ENCODE measurements around the gene NELFB. TPM values are rescaled to one million over a fixed set of nuclear protein-coding genes. Genes with fewer than 3 reads are reported as not detected.
A peak's percentile ranks its signal among the peaks of the same experiment; 100 is the strongest.

NELFB gene
- total and polyA plus RNA-seq, 9 of the 15 experiments (the other 6 are each of a cell fraction or from before 2014, with no cell fraction given), result 0.24 to 84.0 (median 29.7) TPM

DNA sequence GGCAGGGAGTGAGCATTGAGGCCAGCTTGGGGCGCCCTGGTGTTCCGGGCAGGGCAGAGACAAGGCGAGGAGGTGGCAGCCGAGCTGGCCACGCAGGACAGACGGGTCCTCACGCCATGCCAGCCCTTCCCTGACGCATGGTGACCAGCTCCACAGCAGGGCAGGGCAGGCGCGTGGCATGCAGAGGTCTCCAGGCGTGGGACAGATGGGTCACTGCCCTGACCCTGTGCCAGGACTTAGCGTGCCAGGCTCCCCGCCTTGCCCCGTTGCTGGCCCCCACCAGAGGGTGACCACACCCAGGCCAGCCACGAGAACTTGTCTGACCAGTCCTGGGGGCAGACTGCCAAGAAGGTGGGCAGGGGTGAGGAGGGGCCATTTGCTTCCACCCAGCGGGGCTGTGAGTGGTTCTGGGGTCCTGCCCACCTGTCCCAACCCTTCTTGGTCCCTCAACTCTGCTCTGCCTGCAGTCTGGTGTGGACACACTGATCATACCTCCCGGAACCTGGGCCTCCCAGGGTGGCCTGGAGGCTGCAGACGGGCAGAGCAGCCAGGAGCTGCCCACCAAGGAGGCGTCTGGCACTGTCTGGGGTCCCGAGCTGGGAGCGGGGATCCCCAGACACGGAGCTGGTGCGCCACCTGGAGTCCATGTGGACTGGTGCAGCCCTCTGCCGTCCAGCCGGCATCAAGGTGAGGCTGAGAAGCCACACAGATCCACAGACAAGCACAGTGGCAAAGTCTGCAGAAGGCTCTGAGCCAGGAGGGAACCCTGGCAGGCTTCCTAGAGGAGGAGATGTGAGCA lies 27.9 kb upstream of the NELFB start, which contains the start of gene RNF224 (continued):
- TF ChIP-seq, protein P1, sequence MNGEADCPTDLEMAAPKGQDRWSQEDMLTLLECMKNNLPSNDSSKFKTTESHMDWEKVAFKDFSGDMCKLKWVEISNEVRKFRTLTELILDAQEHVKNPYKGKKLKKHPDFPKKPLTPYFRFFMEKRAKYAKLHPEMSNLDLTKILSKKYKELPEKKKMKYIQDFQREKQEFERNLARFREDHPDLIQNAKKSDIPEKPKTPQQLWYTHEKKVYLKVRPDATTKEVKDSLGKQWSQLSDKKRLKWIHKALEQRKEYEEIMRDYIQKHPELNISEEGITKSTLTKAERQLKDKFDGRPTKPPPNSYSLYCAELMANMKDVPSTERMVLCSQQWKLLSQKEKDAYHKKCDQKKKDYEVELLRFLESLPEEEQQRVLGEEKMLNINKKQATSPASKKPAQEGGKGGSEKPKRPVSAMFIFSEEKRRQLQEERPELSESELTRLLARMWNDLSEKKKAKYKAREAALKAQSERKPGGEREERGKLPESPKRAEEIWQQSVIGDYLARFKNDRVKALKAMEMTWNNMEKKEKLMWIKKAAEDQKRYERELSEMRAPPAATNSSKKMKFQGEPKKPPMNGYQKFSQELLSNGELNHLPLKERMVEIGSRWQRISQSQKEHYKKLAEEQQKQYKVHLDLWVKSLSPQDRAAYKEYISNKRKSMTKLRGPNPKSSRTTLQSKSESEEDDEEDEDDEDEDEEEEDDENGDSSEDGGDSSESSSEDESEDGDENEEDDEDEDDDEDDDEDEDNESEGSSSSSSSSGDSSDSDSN (IDR thresholded peaks at IDR 0.05; ENCODE audit: borderline replicate concordance in 1 of 2, low read depth in 2 of 2, low read length in 2 of 2), result 0 out of 4 replicates have a peak, but pooled peaks of 1 of the 2 experiments have one; percentile 25
- TF ChIP-seq, protein P2, sequence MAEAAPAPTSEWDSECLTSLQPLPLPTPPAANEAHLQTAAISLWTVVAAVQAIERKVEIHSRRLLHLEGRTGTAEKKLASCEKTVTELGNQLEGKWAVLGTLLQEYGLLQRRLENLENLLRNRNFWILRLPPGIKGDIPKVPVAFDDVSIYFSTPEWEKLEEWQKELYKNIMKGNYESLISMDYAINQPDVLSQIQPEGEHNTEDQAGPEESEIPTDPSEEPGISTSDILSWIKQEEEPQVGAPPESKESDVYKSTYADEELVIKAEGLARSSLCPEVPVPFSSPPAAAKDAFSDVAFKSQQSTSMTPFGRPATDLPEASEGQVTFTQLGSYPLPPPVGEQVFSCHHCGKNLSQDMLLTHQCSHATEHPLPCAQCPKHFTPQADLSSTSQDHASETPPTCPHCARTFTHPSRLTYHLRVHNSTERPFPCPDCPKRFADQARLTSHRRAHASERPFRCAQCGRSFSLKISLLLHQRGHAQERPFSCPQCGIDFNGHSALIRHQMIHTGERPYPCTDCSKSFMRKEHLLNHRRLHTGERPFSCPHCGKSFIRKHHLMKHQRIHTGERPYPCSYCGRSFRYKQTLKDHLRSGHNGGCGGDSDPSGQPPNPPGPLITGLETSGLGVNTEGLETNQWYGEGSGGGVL (CRISPR knock-in tag; IDR thresholded peaks at IDR 0.05), result no peak
- TF ChIP-seq ZNF324 (CRISPR knock-in tag; IDR thresholded peaks at IDR 0.05), result no peak
- TF ChIP-seq PRPF4 (IDR thresholded peaks at IDR 0.05; ENCODE audit: insufficient read depth, low read depth, low read length, poor library complexity, severe bottlenecking), result no peak
- no peak for TF ChIP-seq ESRRB (CRISPR knock-in tag; IDR thresholded peaks at IDR 0.05; ENCODE audit: borderline replicate concordance)
- TF ChIP-seq, protein P3, sequence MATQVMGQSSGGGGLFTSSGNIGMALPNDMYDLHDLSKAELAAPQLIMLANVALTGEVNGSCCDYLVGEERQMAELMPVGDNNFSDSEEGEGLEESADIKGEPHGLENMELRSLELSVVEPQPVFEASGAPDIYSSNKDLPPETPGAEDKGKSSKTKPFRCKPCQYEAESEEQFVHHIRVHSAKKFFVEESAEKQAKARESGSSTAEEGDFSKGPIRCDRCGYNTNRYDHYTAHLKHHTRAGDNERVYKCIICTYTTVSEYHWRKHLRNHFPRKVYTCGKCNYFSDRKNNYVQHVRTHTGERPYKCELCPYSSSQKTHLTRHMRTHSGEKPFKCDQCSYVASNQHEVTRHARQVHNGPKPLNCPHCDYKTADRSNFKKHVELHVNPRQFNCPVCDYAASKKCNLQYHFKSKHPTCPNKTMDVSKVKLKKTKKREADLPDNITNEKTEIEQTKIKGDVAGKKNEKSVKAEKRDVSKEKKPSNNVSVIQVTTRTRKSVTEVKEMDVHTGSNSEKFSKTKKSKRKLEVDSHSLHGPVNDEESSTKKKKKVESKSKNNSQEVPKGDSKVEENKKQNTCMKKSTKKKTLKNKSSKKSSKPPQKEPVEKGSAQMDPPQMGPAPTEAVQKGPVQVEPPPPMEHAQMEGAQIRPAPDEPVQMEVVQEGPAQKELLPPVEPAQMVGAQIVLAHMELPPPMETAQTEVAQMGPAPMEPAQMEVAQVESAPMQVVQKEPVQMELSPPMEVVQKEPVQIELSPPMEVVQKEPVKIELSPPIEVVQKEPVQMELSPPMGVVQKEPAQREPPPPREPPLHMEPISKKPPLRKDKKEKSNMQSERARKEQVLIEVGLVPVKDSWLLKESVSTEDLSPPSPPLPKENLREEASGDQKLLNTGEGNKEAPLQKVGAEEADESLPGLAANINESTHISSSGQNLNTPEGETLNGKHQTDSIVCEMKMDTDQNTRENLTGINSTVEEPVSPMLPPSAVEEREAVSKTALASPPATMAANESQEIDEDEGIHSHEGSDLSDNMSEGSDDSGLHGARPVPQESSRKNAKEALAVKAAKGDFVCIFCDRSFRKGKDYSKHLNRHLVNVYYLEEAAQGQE (IDR thresholded peaks at IDR 0.05; ENCODE audit: borderline replicate concordance), result peak; percentile 95
- TF ChIP-seq, protein P3 (CRISPR knock-in tag; IDR thresholded peaks at IDR 0.05; ENCODE audit: low read depth), result no peak
- TF ChIP-seq SREBF1 (IDR thresholded peaks at IDR 0.05; ENCODE audit: borderline replicate concordance, low read depth, low read length), result no peak
- TF ChIP-seq, protein P4, sequence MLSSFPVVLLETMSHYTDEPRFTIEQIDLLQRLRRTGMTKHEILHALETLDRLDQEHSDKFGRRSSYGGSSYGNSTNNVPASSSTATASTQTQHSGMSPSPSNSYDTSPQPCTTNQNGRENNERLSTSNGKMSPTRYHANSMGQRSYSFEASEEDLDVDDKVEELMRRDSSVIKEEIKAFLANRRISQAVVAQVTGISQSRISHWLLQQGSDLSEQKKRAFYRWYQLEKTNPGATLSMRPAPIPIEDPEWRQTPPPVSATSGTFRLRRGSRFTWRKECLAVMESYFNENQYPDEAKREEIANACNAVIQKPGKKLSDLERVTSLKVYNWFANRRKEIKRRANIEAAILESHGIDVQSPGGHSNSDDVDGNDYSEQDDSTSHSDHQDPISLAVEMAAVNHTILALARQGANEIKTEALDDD (IDR thresholded peaks at IDR 0.05), result no peak
- no peak for TF ChIP-seq ATF7 (IDR thresholded peaks at IDR 0.05)
- no peak for TF ChIP-seq POU5F1 (IDR thresholded peaks at IDR 0.05; ENCODE audit: borderline replicate concordance, low read depth, low read length, partially characterized antibody)
- TF ChIP-seq KLF10 (CRISPR knock-in tag; IDR thresholded peaks at IDR 0.05), result no peak
- no peak for TF ChIP-seq ZNF76 (CRISPR knock-in tag; IDR thresholded peaks at IDR 0.05; ENCODE audit: borderline replicate concordance)
